Prostate gland (tissue), 2 donors: ENCODE results near the gene WDR48.

ENCODE experiments used
- CTCF ChIP-seq, 4 experiments: fragments of 200-600 bp in 2 of 4; fragments of 450-650 bp in 2 of 4; sonication (generic) in 2 of 4; IDR thresholded peaks; 1 replicate in 3 of 4; 2 replicates in 1 of 4; pipeline ENCODE4 v1.5.1; 2016 to 2019; ENCODE audit warnings: antibody characterized with exemption in 4 of 4, mild to moderate bottlenecking in 2 of 4, moderate library complexity in 2 of 4
- POLR2A ChIP-seq: fragments of 450-650 bp; IDR thresholded peaks from one replicate; pipeline ENCODE4 v1.6.1; 2016; ENCODE audit warnings: antibody characterized with exemption, mild to moderate bottlenecking

DNA sequence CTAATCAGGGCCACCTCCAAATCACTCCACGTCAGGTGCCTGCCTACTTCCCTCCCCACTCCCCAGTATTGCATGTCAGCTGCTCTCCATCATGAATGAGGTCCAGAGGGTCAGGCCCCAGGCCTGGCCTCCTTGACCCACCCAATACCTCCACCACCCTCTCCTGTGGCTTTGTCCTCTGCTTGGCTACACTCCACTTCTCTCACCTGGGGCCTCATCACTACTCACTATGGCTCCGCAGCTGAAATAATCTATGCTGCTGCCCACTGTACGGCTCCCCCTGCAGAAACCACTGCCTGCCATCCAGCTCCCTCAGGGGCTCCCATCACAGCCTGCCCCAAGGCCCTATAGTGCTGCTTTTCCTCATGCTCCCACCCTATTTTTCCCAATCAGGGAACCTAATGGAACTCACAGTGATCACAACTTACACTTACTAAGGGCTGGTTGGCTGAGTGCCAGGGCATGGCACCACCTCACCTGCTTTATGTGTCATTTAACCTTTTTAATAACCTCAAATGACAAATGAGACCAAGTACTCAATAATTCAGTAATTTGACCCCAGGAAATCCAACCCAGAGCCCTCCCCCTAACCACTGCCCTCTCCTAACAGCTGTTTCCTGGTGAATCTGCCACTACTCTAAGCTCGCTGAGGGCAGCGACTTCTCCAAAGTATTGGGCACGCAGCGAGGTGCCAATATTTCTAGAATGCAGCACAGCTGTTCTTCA, 53.3 kb downstream of the WDR48 start:
- no peak for TF ChIP-seq CTCF (IDR thresholded peaks at IDR 0.05)
- TF ChIP-seq POLR2A, result no peak
